ENCODE results near the gene SLC14A1.

Gene SLC14A1

DNA sequence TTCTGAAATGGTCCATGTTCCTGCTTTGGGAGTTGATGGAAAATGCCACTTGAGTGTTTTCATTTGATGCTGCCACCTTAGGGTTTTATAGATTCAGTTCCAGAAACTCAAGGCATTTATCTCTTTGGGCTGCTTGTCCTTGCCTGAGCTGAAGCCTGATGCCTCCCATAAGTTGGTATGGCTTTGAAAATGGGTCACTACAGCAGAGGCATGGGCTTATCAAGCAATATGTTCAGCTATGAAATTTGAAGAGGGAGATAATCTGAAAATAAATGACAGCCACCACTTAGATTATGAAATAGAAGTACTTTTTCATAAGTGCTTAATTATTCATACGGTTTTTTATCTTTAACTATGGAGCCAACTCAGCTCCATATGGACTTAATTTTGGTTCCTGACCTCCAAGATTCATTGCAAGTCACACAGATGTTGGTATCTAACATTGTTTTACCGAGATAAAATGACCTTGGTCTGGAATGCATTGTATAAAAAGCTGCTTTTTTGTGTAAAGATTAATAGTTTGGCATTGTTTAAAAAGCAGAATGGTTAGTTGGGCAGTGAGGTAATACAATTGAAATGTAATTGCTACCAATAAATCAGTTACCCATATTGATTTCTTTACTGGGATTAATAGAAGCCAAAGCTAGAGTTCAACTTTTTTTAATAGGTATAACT lies 4.5 kb downstream of the SLC14A1 start:
- TF ChIP-seq POLR2AphosphoS5 (IDR thresholded peaks at IDR 0.05; ENCODE audit: low read depth, low read length) (no peak), TAF1 (IDR thresholded peaks at IDR 0.05; ENCODE audit: borderline replicate concordance, insufficient read depth, low read length) (no peak)
- TF ChIP-seq, protein P1, sequence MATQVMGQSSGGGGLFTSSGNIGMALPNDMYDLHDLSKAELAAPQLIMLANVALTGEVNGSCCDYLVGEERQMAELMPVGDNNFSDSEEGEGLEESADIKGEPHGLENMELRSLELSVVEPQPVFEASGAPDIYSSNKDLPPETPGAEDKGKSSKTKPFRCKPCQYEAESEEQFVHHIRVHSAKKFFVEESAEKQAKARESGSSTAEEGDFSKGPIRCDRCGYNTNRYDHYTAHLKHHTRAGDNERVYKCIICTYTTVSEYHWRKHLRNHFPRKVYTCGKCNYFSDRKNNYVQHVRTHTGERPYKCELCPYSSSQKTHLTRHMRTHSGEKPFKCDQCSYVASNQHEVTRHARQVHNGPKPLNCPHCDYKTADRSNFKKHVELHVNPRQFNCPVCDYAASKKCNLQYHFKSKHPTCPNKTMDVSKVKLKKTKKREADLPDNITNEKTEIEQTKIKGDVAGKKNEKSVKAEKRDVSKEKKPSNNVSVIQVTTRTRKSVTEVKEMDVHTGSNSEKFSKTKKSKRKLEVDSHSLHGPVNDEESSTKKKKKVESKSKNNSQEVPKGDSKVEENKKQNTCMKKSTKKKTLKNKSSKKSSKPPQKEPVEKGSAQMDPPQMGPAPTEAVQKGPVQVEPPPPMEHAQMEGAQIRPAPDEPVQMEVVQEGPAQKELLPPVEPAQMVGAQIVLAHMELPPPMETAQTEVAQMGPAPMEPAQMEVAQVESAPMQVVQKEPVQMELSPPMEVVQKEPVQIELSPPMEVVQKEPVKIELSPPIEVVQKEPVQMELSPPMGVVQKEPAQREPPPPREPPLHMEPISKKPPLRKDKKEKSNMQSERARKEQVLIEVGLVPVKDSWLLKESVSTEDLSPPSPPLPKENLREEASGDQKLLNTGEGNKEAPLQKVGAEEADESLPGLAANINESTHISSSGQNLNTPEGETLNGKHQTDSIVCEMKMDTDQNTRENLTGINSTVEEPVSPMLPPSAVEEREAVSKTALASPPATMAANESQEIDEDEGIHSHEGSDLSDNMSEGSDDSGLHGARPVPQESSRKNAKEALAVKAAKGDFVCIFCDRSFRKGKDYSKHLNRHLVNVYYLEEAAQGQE (IDR thresholded peaks at IDR 0.05; ENCODE audit: insufficient read depth in 1 of 2, low read depth in 2 of 2, low read length in 2 of 2), result no peak

DNA sequence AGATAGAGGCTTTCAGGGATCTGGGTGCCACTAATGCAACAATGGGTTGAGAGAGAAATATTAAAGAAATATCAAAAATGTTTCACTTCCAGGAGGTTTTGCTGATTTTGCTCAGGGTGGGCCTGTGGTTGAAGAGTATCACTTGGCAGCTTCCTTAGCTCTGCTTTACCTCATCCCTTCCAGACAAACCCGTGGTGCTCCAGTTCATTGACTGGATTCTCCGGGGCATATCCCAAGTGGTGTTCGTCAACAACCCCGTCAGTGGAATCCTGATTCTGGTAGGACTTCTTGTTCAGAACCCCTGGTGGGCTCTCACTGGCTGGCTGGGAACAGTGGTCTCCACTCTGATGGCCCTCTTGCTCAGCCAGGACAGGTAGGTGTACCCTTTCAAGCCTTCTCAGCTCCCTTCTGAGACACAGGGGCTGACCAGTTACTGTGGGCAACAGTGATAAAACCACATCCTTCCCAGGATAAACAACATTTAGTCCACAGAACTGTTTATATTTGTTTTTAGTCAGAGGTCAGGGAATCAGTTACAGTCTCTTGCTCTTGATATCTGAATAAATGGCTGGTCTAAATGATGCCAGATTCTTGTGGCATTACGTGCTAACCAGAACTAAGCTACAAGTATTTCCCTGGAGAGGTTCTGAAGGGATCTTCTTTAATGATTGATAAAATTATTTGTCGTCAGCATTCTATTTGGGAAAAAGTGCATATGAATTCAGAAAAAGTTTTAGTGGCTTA lies 7.0 kb downstream of the SLC14A1 start:
- TF ChIP-seq TAF1 (IDR thresholded peaks at IDR 0.05; ENCODE audit: borderline replicate concordance, insufficient read depth, low read length) (no peak), FOXP2 (optimal IDR thresholded peaks at IDR 0.05; ENCODE audit: borderline replicate concordance, extremely low read depth, extremely low read length, insufficient read depth) (no peak), POLR2AphosphoS5 (IDR thresholded peaks at IDR 0.05; ENCODE audit: low read depth, low read length) (no peak), SIN3A (IDR thresholded peaks at IDR 0.05; ENCODE audit: borderline replicate concordance, insufficient read depth, low read length) (no peak)
- TF ChIP-seq, protein P1 (IDR thresholded peaks at IDR 0.05; ENCODE audit: insufficient read depth in 1 of 2, low read depth in 2 of 2, low read length in 2 of 2), result no peak

DNA sequence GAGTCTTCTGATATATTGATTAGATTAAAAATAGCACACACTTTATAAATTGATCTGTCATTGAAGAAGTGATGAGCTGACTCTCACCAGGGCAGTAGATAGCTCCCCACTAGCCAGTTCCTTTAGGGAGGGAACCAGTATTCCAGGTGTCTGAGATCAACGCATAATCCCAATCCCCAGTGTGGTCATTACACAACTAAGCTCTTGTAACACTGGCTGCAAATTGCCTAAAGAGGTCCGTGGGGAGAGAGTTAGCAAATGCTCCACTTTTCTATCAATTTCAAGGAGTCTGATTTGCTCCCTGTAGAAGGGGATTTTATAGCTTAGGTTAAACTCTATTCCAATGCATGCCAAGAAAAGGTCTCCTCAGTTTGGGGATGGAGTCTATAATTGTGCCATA lies 7.7 kb downstream of the SLC14A1 start:
- TF ChIP-seq SIN3A (IDR thresholded peaks at IDR 0.05; ENCODE audit: borderline replicate concordance, insufficient read depth, low read length), result no peak
- no peak for TF ChIP-seq POLR2AphosphoS5 (IDR thresholded peaks at IDR 0.05; ENCODE audit: low read depth, low read length)
- TF ChIP-seq FOXP2 (optimal IDR thresholded peaks at IDR 0.05; ENCODE audit: borderline replicate concordance, extremely low read depth, extremely low read length, insufficient read depth), result no peak
- TF ChIP-seq, protein P1 (IDR thresholded peaks at IDR 0.05; ENCODE audit: insufficient read depth in 1 of 2, low read depth in 2 of 2, low read length in 2 of 2), result no peak
- no peak for TF ChIP-seq TAF1 (IDR thresholded peaks at IDR 0.05; ENCODE audit: borderline replicate concordance, insufficient read depth, low read length)

DNA sequence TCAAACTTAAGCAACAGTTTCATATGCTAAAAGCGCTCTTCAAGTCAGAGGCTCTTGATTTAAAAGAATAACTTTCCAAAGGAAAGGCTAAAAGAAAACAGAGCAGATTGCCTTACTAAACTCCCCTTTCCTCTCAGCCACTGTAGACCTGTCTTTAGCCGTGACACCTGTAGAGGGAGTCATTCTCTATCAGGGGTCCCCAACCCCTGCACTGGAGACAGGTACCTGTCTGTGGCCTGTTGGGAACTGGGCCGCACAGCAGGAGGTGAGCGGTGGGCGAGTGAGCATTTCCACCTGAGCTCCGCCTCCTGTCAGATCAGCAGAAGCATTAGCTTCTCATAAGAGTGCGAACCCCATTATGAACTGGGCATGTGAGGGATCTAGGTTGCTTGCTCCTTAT lies 9.6 kb downstream of the SLC14A1 start:
- TF ChIP-seq TAF1 (IDR thresholded peaks at IDR 0.05; ENCODE audit: borderline replicate concordance, insufficient read depth, low read length) (no peak), SIN3A (IDR thresholded peaks at IDR 0.05; ENCODE audit: borderline replicate concordance, insufficient read depth, low read length) (no peak), FOXP2 (optimal IDR thresholded peaks at IDR 0.05; ENCODE audit: borderline replicate concordance, extremely low read depth, extremely low read length, insufficient read depth) (no peak), POLR2AphosphoS5 (IDR thresholded peaks at IDR 0.05; ENCODE audit: low read depth, low read length) (no peak)
- TF ChIP-seq, protein P1 (IDR thresholded peaks at IDR 0.05; ENCODE audit: insufficient read depth in 1 of 2, low read depth in 2 of 2, low read length in 2 of 2), result no peak
